NCI-H526 (cell line): ENCODE data around the gene FBN1.

Source experiments
- DNase-seq, 2 experiments: peaks; one replicate each; lab custom pipeline; 2025; lab: John Stamatoyannopoulos, UW

The FBN1 gene

GRCh38 chr15:48553559-48553958 is 92.0 kb downstream of the FBN1 start:
- no peak for DNase-seq

- DNase-seq, result no peak
These were observed 94.5 kb downstream of the FBN1 start for GRCh38 chr15:48550822-48551525.

GRCh38 chr15:48548455-48548854 is 97.1 kb downstream of the FBN1 start:
- DNase-seq, result no peak

GRCh38 chr15:48547286-48547685 is 98.2 kb downstream of the FBN1 start:
- DNase-seq, result no peak

GRCh38 chr15:48546296-48546695 is 99.2 kb downstream of the FBN1 start:
- no peak for DNase-seq

GRCh38 chr15:48544778-48545177 is 100.7 kb downstream of the FBN1 start:
- DNase-seq, result no peak

- DNase-seq, result no peak
These were observed 103.9 kb downstream of the FBN1 start for GRCh38 chr15:48541341-48542278.

GRCh38 chr15:48540756-48541155 is 104.8 kb downstream of the FBN1 start:
- no peak for DNase-seq

GRCh38 chr15:48538941-48539340 is 106.6 kb downstream of the FBN1 start:
- DNase-seq, result no peak

GRCh38 chr15:48537271-48538113 is 108.0 kb downstream of the FBN1 start:
- no peak for DNase-seq

GRCh38 chr15:48536681-48537091 is 108.8 kb downstream of the FBN1 start:
- no peak for DNase-seq

GRCh38 chr15:48533982-48534381 is 111.5 kb downstream of the FBN1 start:
- no peak for DNase-seq

- no peak for DNase-seq
These were observed 112.6 kb downstream of the FBN1 start for GRCh38 chr15:48532946-48533345.

GRCh38 chr15:48530528-48530927 is 115.0 kb downstream of the FBN1 start:
- DNase-seq, result no peak

GRCh38 chr15:48528921-48529320 is 116.6 kb downstream of the FBN1 start:
- no peak for DNase-seq

GRCh38 chr15:48527517-48527916 is 118.0 kb downstream of the FBN1 start:
- no peak for DNase-seq

- no peak for DNase-seq
These were observed 122.6 kb downstream of the FBN1 start for GRCh38 chr15:48522911-48523310.

- no peak for DNase-seq
These were observed 123.4 kb downstream of the FBN1 start for GRCh38 chr15:48522123-48522522.

GRCh38 chr15:48520376-48521155 is 124.9 kb downstream of the FBN1 start:
- peak in 1 of 2 experiments; percentile 41 for DNase-seq

GRCh38 chr15:48516121-48516520 is 129.4 kb downstream of the FBN1 start:
- DNase-seq, result no peak

- no peak for DNase-seq
These were observed 130.0 kb downstream of the FBN1 start for GRCh38 chr15:48515500-48515899.
